Endothelial cell of hepatic sinusoid (primary cell): ENCODE results near the gene GPR12.

Experiments used
- in situ Hi-C: cut with HindIII; loops from 2 replicates; pipeline ENCODE4 v1.10.0; 2017; ENCODE audit warnings: low sequenced_read_pairs

Gene GPR12

DNA sequence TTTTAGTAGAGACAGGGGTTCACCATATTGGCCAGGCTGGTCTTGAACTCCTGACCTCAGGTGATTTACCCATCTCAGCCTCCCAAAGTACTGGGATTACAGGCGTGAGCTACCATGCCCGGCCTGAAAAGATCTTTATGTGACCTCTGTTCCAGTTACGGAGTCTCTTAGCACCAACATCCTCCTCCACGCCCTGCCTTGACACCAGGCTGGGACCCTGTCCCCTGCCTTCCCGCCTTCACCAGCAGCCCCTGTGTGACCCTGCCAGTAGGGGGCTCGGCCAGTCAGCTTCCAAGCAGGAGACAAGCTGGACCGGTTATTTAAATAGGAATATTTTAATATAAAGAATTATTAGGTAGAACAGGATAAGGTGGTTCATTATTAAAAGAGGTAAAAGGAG lies 54.2 kb downstream of the GPR12 start:
- in situ Hi-C loops: no loop called here

DNA sequence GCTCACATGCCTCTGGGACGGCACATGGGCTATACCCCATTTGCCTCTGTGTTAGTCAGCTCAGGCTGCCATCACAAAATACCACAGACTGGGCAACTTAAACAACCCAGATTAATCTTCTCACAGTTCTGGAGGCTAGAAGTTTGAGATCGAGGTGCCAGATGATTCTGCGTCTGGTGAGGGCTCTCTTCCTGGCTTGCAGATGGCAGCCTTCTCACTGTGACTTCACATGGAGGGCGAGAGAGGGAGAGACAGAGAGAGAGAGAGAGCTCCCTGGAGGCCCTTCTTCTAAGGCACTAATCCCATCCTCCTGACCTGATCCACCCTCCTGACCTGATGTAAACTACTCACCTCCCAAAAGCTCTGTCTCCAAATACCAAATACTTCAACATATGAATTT lies 55.0 kb downstream of the GPR12 start:
- in situ Hi-C loops: no loop called here
